ENCODE data around the gene CLRN3.

CLRN3 gene

GRCh38 chr10:127854769-127855590, 37.8 kb downstream of the CLRN3 start:
- Histone ChIP-seq H3K4me3 (no peak overlapping the region), H3K27ac (no peak overlapping the region)
- TF ChIP-seq CTCF (IDR thresholded peaks at IDR 0.05): no peak
- DNase-seq (ENCODE audit: low spot score): peak; percentile 68

- H3K4me3 ChIP-seq: no peak overlapping the region
- peak; percentile 74 for DNase-seq (ENCODE audit: low spot score)
- H3K27ac ChIP-seq: no peak overlapping the region
- peak; percentile 55 for TF ChIP-seq CTCF (IDR thresholded peaks at IDR 0.05)
Observed at GRCh38 chr10:127853868-127854768, 38.6 kb downstream of the CLRN3 start.

- DNase-seq (ENCODE audit: low spot score): peak; percentile 52
- no peak overlapping the region for H3K27ac ChIP-seq
- TF ChIP-seq CTCF (IDR thresholded peaks at IDR 0.05): no peak
- no peak overlapping the region for H3K4me3 ChIP-seq
Observed at GRCh38 chr10:127852456-127852855, 40.3 kb downstream of the CLRN3 start.

DNA sequence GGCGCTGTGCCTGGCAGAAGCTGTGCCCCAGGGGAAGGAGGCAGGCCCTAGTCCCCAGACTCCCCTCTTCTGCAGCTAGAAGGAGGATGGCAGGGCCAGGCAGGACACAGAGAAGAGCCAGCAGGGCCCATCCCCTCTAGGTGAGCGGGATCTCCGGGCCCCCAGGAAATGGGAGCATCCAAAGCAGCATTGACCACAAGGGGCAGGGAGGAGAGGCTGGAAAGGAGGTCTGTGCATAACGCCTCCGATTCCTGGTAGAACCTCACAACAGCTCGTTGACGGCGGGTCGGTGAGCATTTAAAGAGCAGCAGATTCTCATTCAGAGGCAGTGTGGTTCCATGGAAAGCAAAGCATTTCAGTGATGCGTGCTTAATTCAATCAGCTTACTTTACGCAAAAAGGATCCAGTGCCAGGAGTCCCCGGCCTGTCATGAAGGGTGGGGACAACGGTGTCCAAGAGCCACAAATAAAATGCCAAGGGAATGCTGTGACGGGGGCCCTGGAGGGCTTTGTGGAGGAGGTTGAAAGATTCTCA, 41.0 kb downstream of the CLRN3 start:
- Histone ChIP-seq H3K27ac (no peak overlapping the region), H3K4me3 (no peak overlapping the region)
- no peak for TF ChIP-seq CTCF (IDR thresholded peaks at IDR 0.05)
- peak; percentile 49 for DNase-seq (ENCODE audit: low spot score)

DNA sequence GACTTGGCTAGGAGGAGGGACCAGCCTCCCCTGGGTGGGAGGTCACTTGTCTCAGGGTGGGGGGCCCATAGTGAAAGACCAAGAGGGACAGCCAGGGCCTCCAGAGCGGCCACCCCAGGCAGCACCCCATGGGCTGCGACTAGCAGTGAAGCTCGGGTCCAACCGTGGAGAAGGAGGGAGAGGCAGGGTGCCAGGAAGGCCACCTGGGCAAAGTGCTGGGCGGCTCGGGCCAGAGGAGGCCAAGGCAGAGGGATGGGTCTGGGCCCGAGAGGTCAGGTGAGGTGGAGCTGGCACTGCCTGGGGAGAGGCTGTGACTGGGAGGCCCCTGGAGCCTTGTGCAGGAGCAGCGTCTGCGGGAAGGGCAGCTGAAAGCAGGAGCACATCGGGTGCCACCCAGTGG, 41.8 kb downstream of the CLRN3 start:
- DNase-seq (ENCODE audit: low spot score): peak; percentile 52
- Histone ChIP-seq H3K4me3 (no peak overlapping the region), H3K27ac (no peak overlapping the region)
- TF ChIP-seq CTCF (IDR thresholded peaks at IDR 0.05): no peak

- no peak overlapping the region for H3K4me3 ChIP-seq
- TF ChIP-seq CTCF (IDR thresholded peaks at IDR 0.05): no peak
- H3K27ac ChIP-seq: no peak overlapping the region
- DNase-seq (ENCODE audit: low spot score): no peak
Observed at GRCh38 chr10:127849921-127850320, 42.8 kb downstream of the CLRN3 start.

Measured in coronary artery (tissue), 2 donors.